Measurements from ENCODE around the gene FAM107B. TPM values are rescaled to one million over a fixed set of nuclear protein-coding genes. Genes with fewer than 3 reads are reported as not detected.

The FAM107B gene
- total and polyA plus RNA-seq, 2 experiments from 2014 or later = 11.0 to 17.6 TPM

GRCh38 chr10:14806318-14806717, 31.6 kb upstream of the FAM107B start:
- Histone ChIP-seq H4K20me1 (replicated peaks; ENCODE audit: insufficient read depth) (no peaks in the 10 kb centered on the region), H3K4me3 (no peak overlapping the region), H3K27ac (ENCODE audit: low read depth) (no peak overlapping the region), H3K9me2 (ENCODE audit: insufficient read depth) (no peaks in the 10 kb centered on the region), H3K79me2 (replicated peaks; ENCODE audit: insufficient read depth) (no peaks in the 10 kb centered on the region), H2AFZ (no peak overlapping the region), H3F3A (replicated peaks; ENCODE audit: low read depth) (no peaks in the 10 kb centered on the region), H3K36me3 (ENCODE audit: insufficient read depth) (no peaks in the 10 kb centered on the region), H3K4me2 (no peak overlapping the region), H3K27me3 (ENCODE audit: insufficient read depth) (no peaks in the 10 kb centered on the region), H3K4me1 (ENCODE audit: insufficient read depth) (no peaks in the 10 kb centered on the region)
- no peak for DNase-seq (ENCODE audit: low spot score)
- no peaks in the 10 kb centered on the region for H3K36me3 Mint-ChIP-seq (ENCODE audit: low read depth)
- TF ChIP-seq ZNF331 (CRISPR knock-in tag; IDR thresholded peaks at IDR 0.05; ENCODE audit: low read depth) (no peak), ETS1 (IDR thresholded peaks at IDR 0.05) (no peak), STAT1 (IDR thresholded peaks at IDR 0.05; ENCODE audit: unreplicated experiment) (no peak), CREB1 (CRISPR knock-in tag; IDR thresholded peaks at IDR 0.05; ENCODE audit: low read depth) (no peak), EZH2 (IDR thresholded peaks at IDR 0.05; ENCODE audit: low read depth, unreplicated experiment) (no peak)
- H3K4me3 Mint-ChIP-seq = no peak overlapping the region
- no peak overlapping the region for H3K27ac Mint-ChIP-seq
- peaks cover 2% of the 10 kb centered on the region for H3K27me3 Mint-ChIP-seq (ENCODE audit: insufficient read depth, low read depth, poor library complexity)
- ATAC-seq = no peak
- H3K4me1 Mint-ChIP-seq = peaks cover 3% of the 10 kb centered on the region; the same call in 2 of the 3 replicates
- no peaks in the 10 kb centered on the region; the same call in 2 of the 3 replicates for H3K9me3 Mint-ChIP-seq

GRCh38 chr10:14803827-14804226, 29.1 kb upstream of the FAM107B start:
- H3K4me1 Mint-ChIP-seq = no peaks in the 10 kb centered on the region
- Histone ChIP-seq H3K36me3 (ENCODE audit: insufficient read depth) (no peaks in the 10 kb centered on the region), H3K27ac (ENCODE audit: low read depth) (no peak overlapping the region), H3K27me3 (ENCODE audit: insufficient read depth) (no peaks in the 10 kb centered on the region), H4K20me1 (replicated peaks; ENCODE audit: insufficient read depth) (no peaks in the 10 kb centered on the region), H3F3A (replicated peaks; ENCODE audit: low read depth) (no peaks in the 10 kb centered on the region), H3K4me2 (no peak overlapping the region), H3K9me2 (ENCODE audit: insufficient read depth) (no peaks in the 10 kb centered on the region), H3K4me1 (ENCODE audit: insufficient read depth) (no peaks in the 10 kb centered on the region), H2AFZ (no peak overlapping the region), H3K79me2 (replicated peaks; ENCODE audit: insufficient read depth) (no peaks in the 10 kb centered on the region), H3K4me3 (no peak overlapping the region)
- H3K4me3 Mint-ChIP-seq = no peak overlapping the region
- H3K9me3 Mint-ChIP-seq = no peaks in the 10 kb centered on the region
- no peaks in the 10 kb centered on the region for H3K36me3 Mint-ChIP-seq (ENCODE audit: low read depth)
- peaks cover 4% of the 10 kb centered on the region for H3K27me3 Mint-ChIP-seq (ENCODE audit: insufficient read depth, low read depth, poor library complexity)
- no peak overlapping the region for H3K27ac Mint-ChIP-seq
- ATAC-seq = no peak
- DNase-seq (ENCODE audit: low spot score) = no peak
- TF ChIP-seq POLR2AphosphoS5 (IDR thresholded peaks at IDR 0.05; ENCODE audit: low read depth) = no peak
- TF ChIP-seq, protein P1, sequence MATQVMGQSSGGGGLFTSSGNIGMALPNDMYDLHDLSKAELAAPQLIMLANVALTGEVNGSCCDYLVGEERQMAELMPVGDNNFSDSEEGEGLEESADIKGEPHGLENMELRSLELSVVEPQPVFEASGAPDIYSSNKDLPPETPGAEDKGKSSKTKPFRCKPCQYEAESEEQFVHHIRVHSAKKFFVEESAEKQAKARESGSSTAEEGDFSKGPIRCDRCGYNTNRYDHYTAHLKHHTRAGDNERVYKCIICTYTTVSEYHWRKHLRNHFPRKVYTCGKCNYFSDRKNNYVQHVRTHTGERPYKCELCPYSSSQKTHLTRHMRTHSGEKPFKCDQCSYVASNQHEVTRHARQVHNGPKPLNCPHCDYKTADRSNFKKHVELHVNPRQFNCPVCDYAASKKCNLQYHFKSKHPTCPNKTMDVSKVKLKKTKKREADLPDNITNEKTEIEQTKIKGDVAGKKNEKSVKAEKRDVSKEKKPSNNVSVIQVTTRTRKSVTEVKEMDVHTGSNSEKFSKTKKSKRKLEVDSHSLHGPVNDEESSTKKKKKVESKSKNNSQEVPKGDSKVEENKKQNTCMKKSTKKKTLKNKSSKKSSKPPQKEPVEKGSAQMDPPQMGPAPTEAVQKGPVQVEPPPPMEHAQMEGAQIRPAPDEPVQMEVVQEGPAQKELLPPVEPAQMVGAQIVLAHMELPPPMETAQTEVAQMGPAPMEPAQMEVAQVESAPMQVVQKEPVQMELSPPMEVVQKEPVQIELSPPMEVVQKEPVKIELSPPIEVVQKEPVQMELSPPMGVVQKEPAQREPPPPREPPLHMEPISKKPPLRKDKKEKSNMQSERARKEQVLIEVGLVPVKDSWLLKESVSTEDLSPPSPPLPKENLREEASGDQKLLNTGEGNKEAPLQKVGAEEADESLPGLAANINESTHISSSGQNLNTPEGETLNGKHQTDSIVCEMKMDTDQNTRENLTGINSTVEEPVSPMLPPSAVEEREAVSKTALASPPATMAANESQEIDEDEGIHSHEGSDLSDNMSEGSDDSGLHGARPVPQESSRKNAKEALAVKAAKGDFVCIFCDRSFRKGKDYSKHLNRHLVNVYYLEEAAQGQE (IDR thresholded peaks at IDR 0.05; ENCODE audit: unreplicated experiment) = no peak
- no peak for TF ChIP-seq STAT1 (IDR thresholded peaks at IDR 0.05; ENCODE audit: unreplicated experiment)
- TF ChIP-seq ETS1 (IDR thresholded peaks at IDR 0.05) = no peak
- no peak for TF ChIP-seq ZNF331 (CRISPR knock-in tag; IDR thresholded peaks at IDR 0.05; ENCODE audit: low read depth)
- TF ChIP-seq, protein P2, sequence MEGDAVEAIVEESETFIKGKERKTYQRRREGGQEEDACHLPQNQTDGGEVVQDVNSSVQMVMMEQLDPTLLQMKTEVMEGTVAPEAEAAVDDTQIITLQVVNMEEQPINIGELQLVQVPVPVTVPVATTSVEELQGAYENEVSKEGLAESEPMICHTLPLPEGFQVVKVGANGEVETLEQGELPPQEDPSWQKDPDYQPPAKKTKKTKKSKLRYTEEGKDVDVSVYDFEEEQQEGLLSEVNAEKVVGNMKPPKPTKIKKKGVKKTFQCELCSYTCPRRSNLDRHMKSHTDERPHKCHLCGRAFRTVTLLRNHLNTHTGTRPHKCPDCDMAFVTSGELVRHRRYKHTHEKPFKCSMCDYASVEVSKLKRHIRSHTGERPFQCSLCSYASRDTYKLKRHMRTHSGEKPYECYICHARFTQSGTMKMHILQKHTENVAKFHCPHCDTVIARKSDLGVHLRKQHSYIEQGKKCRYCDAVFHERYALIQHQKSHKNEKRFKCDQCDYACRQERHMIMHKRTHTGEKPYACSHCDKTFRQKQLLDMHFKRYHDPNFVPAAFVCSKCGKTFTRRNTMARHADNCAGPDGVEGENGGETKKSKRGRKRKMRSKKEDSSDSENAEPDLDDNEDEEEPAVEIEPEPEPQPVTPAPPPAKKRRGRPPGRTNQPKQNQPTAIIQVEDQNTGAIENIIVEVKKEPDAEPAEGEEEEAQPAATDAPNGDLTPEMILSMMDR (conservative IDR thresholded peaks at IDR 0.05; ENCODE audit: low read depth in 2 of 2) = no peak
- TF ChIP-seq NANOG (IDR thresholded peaks at IDR 0.05; ENCODE audit: borderline replicate concordance) = no peak
- no peak for TF ChIP-seq CREB1 (CRISPR knock-in tag; IDR thresholded peaks at IDR 0.05; ENCODE audit: low read depth)
- TF ChIP-seq ZNF114 (CRISPR knock-in tag; IDR thresholded peaks at IDR 0.05) = no peak
- no peak for TF ChIP-seq JUNB (IDR thresholded peaks at IDR 0.05; ENCODE audit: unreplicated experiment)
- no peak for TF ChIP-seq EZH2 (IDR thresholded peaks at IDR 0.05; ENCODE audit: low read depth, unreplicated experiment)

All from GM23338 (cell line).